ENCODE data around the gene DOCK4. TPM values are rescaled to one million over a fixed set of nuclear protein-coding genes. Genes with fewer than 3 reads are reported as not detected.

DOCK4 gene
- total and polyA plus RNA-seq, 2 experiments from 2014 or later: 2.1 to 5.0 TPM

GRCh38 chr7:112092709-112093395 is 113.3 kb downstream of the DOCK4 start:
- H3K79me2 ChIP-seq (ENCODE audit: insufficient read depth): no peaks in the 10 kb centered on the region
- DNase-seq: no peak

GRCh38 chr7:112092306-112092705 is 113.9 kb downstream of the DOCK4 start:
- 95 to 96% methylated on average over 8 of the region's 8 CpGs for WGBS, 2 experiments (ENCODE audit: low coverage in 1 of 2, low lambda C conversion rate in 2 of 2, missing lambda C conversion rate in 2 of 2)
- TF ChIP-seq EZH2 (IDR thresholded peaks at IDR 0.05; ENCODE audit: insufficient read depth, poor library complexity, severe bottlenecking) (no peak), EZH2phosphoT487 (IDR thresholded peaks at IDR 0.05; ENCODE audit: insufficient read depth, low read depth) (no peak)
- in situ Hi-C loops (cut with MboI): no loop called here
- H3K4me1 ChIP-seq (ENCODE audit: insufficient read depth): no peaks in the 10 kb centered on the region
- H3K27ac ChIP-seq: no peak overlapping the region
- DNase-seq: no peak
- H3K27me3 ChIP-seq (replicated peaks; ENCODE audit: insufficient read depth): no peaks in the 10 kb centered on the region
- no peak overlapping the region for H3K9ac ChIP-seq
- no peaks in the 10 kb centered on the region for H4K20me1 ChIP-seq (ENCODE audit: insufficient read depth)
- no peak overlapping the region for H2AFZ ChIP-seq
- H3F3A ChIP-seq (ENCODE audit: insufficient read depth): no peaks in the 10 kb centered on the region
- H3K4me2 ChIP-seq (ENCODE audit: unreplicated experiment): no peak overlapping the region
- no peak overlapping the region for H3K4me3 ChIP-seq
- H3K9me3 ChIP-seq (ENCODE audit: low read depth): no peaks in the 10 kb centered on the region
- no peaks in the 10 kb centered on the region for H3K9me2 ChIP-seq (ENCODE audit: insufficient read depth)
- H3K79me2 ChIP-seq (ENCODE audit: insufficient read depth): no peaks in the 10 kb centered on the region
- H3K36me3 ChIP-seq (ENCODE audit: low read depth): no peaks in the 10 kb centered on the region

More at GRCh38 chr7:112092709-112093395, 113.3 kb downstream of the DOCK4 start:
- Histone ChIP-seq H3K9me2 (ENCODE audit: insufficient read depth) (no peaks in the 10 kb centered on the region), H3K9ac (no peak overlapping the region), H3K36me3 (ENCODE audit: low read depth) (no peaks in the 10 kb centered on the region), H3K4me1 (ENCODE audit: insufficient read depth) (no peaks in the 10 kb centered on the region), H3K27me3 (replicated peaks; ENCODE audit: insufficient read depth) (no peaks in the 10 kb centered on the region), H2AFZ (no peak overlapping the region), H3K27ac (no peak overlapping the region), H3F3A (ENCODE audit: insufficient read depth) (no peaks in the 10 kb centered on the region), H3K9me3 (ENCODE audit: low read depth) (no peaks in the 10 kb centered on the region), H3K4me3 (no peak overlapping the region), H3K4me2 (ENCODE audit: unreplicated experiment) (no peak overlapping the region), H4K20me1 (ENCODE audit: insufficient read depth) (no peaks in the 10 kb centered on the region)
- 56 to 70% methylated on average over 5 of the region's 5 CpGs for WGBS, 2 experiments (ENCODE audit: low coverage in 1 of 2, low lambda C conversion rate in 2 of 2, missing lambda C conversion rate in 2 of 2)
- TF ChIP-seq EZH2phosphoT487 (IDR thresholded peaks at IDR 0.05; ENCODE audit: insufficient read depth, low read depth) (no peak), EZH2 (IDR thresholded peaks at IDR 0.05; ENCODE audit: insufficient read depth, poor library complexity, severe bottlenecking) (no peak)
- in situ Hi-C loops (cut with MboI): no loop called here

- Histone ChIP-seq H3F3A (ENCODE audit: insufficient read depth) (no peaks in the 10 kb centered on the region), H3K9ac (no peak overlapping the region), H4K20me1 (ENCODE audit: insufficient read depth) (no peaks in the 10 kb centered on the region), H3K27me3 (replicated peaks; ENCODE audit: insufficient read depth) (no peaks in the 10 kb centered on the region), H3K4me1 (ENCODE audit: insufficient read depth) (no peaks in the 10 kb centered on the region), H3K9me2 (ENCODE audit: insufficient read depth) (no peaks in the 10 kb centered on the region), H3K4me3 (no peak overlapping the region), H3K9me3 (ENCODE audit: low read depth) (no peaks in the 10 kb centered on the region), H2AFZ (no peak overlapping the region), H3K79me2 (ENCODE audit: insufficient read depth) (no peaks in the 10 kb centered on the region), H3K4me2 (ENCODE audit: unreplicated experiment) (no peak overlapping the region), H3K27ac (no peak overlapping the region), H3K36me3 (ENCODE audit: low read depth) (no peaks in the 10 kb centered on the region)
- DNase-seq: no peak
- TF ChIP-seq EZH2 (IDR thresholded peaks at IDR 0.05; ENCODE audit: insufficient read depth, poor library complexity, severe bottlenecking) (no peak), EZH2phosphoT487 (IDR thresholded peaks at IDR 0.05; ENCODE audit: insufficient read depth, low read depth) (no peak)
- in situ Hi-C loops (cut with MboI): no loop called here
- 88 to 95% methylated on average over 3 of the region's 3 CpGs for WGBS, 2 experiments (ENCODE audit: low coverage in 1 of 2, low lambda C conversion rate in 2 of 2, missing lambda C conversion rate in 2 of 2)
Measured at GRCh38 chr7:112091768-112092167, 114.4 kb downstream of the DOCK4 start.

- Histone ChIP-seq H3K36me3 (ENCODE audit: low read depth) (no peaks in the 10 kb centered on the region), H3K4me1 (ENCODE audit: insufficient read depth) (no peaks in the 10 kb centered on the region; the same call in 1 of the 2 replicates), H3K4me2 (ENCODE audit: unreplicated experiment) (no peak overlapping the region), H3K4me3 (no peak overlapping the region), H3K9me3 (ENCODE audit: low read depth) (no peaks in the 10 kb centered on the region), H3K79me2 (ENCODE audit: insufficient read depth) (no peaks in the 10 kb centered on the region), H3K9me2 (ENCODE audit: insufficient read depth) (no peaks in the 10 kb centered on the region), H2AFZ (no peak overlapping the region), H3K27ac (no peak overlapping the region), H3F3A (ENCODE audit: insufficient read depth) (no peaks in the 10 kb centered on the region), H4K20me1 (ENCODE audit: insufficient read depth) (no peaks in the 10 kb centered on the region), H3K27me3 (replicated peaks; ENCODE audit: insufficient read depth) (no peaks in the 10 kb centered on the region), H3K9ac (no peak overlapping the region)
- in situ Hi-C loops (cut with MboI): no loop called here
- no peak for TF ChIP-seq EZH2 (IDR thresholded peaks at IDR 0.05; ENCODE audit: insufficient read depth, poor library complexity, severe bottlenecking)
- no peak for TF ChIP-seq EZH2phosphoT487 (IDR thresholded peaks at IDR 0.05; ENCODE audit: insufficient read depth, low read depth)
- 94 to 98% methylated on average over 4 of the region's 4 CpGs for WGBS, 2 experiments (ENCODE audit: low coverage in 1 of 2, low lambda C conversion rate in 2 of 2, missing lambda C conversion rate in 2 of 2)
- no peak for DNase-seq
Measured at GRCh38 chr7:112089551-112089950, 116.6 kb downstream of the DOCK4 start.
